GM19328 (cell line): Measurements from ENCODE around the gene ATP2A3.

Source experiments
- ATAC-seq: cut with Tn5 transposase; IDR thresholded peaks from one replicate; pipeline ENCODE4 v1.9.1; 2021; ENCODE audit warnings: mild to moderate bottlenecking, moderate library complexity; ENCODE audit not compliant: unreplicated experiment

Gene ATP2A3

GRCh38 chr17:3929764-3930163 lies 34.5 kb downstream of the ATP2A3 start:
- ATAC-seq: no peak

GRCh38 chr17:3929181-3929580 lies 35.1 kb downstream of the ATP2A3 start:
- ATAC-seq: no peak

DNA sequence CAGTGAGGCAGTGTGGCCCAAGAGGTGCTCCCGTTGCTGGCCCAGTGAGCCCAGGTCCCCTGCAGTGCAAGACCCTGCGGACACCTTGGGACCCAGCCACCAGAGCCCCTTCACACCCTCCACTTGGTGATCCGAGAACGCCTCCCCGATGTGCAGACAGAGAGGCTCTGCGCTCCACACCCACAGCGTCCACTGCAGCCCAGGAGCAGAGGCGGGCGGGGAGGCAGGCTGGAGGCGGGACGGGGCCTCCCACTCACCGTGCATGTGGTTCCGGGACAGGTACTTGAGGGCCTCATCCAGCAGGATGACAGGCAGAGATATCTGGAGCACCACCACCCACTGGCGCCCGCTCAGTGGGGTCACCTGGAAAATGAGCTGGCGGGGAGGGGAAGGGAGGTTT lies 35.8 kb downstream of the ATP2A3 start:
- no peak for ATAC-seq

DNA sequence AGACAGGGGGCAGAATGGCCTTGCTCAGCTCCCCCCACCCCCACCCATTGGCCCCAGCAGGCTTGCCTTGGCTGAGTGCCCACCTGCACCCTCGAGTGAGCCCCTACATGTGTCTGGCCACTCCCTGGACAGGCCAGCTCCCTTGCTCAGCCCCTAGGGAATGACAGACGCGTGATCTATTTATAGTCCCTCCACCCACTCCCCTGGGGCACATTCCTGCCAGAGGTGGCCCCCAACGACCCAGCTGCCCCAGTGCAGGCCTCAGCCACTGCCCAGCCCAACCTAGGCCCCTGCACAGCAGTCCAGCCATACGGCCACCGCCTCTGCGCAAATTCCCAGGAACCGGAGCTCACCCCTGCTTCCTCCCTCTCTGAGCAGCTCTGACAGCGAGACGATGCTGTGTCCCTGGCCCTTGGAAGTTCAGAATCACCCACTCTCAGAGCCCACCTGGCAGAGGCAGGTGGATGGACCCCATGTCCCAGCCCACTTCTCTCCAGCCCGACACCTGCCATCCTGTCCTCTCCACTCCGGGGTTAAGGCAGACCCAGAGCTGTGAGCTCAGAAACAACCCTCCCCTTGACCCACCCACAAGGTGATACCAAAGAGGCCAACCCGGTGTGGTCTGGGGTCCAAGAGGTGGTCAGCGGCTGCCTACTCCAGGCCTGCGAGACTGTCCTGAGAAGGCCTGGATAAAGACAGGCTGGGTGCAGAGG lies 36.5 kb downstream of the ATP2A3 start:
- no peak for ATAC-seq

DNA sequence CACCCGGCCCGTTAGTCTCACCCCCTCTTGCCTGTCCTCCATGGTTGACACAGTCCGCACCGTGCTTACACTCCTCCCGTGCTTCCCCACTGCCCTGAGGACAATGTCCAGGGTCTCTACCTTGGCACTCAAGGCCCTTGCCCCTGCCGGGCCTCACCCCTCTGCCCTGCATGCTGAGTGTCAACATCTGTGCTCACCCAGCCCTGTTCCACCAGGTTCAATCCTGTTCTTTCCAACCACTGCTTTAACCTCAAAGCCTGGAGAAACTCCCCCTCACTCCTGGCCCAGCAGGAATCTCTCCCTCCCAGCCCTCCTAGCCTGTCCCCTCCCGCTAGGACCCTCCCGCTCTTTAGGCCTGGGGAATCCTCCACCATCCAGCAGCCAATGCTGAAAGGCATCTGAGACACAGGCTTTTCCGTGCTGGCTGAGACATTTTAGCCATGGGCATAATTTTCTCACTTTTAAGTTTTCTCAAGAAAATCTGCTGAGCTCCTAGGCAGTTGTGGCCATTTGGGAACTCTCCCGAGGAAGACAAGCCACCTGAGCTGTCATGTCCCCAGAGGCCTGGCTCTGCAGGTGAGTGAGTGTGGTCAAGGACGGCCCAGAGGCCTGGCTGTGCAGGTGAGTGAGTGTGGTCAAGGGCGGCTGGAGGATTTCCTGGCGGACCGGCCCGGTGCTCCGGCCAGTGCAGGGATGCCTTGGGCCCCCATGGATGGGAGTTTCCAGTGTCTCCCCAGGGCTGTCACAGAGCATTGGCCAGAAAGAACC lies 37.2 kb downstream of the ATP2A3 start:
- ATAC-seq: no peak

DNA sequence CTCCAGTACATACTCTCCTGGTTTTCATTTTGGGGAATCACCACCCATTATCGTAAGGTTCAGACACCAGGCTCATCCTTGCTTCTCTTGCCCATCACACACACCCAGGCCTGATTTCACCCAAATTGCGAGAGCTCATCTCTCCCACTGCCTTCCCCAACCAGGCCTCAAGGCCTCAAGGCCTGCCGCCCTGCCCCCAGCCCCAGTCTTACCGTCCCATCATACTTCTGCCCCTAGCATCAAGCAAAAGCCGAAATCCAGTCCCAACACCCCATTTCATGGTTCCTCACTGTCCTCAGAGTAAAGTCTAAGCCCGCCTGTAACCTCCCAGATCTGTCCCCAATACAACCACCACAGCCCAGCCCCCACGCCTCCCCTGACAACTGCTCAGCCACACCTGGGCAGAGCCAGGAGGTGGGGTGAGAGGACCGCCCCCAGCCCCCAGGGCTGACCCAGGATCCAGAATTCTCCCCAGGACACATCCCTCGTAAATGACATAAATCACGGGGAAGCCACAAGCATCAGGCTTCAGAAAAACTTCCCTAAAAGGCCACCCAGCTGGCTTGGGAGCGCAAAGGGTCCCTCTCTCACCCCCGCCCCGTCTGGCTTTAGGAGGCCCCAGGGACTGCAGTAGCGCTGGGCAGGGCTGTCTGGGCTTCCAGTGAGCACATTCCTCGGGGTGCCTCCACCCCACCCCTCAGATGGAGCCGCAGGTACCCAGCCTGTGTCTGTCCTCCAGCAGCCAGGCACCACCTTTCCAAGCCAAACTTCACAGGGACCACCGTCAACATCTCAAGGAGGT lies 38.4 kb downstream of the ATP2A3 start:
- no peak for ATAC-seq

DNA sequence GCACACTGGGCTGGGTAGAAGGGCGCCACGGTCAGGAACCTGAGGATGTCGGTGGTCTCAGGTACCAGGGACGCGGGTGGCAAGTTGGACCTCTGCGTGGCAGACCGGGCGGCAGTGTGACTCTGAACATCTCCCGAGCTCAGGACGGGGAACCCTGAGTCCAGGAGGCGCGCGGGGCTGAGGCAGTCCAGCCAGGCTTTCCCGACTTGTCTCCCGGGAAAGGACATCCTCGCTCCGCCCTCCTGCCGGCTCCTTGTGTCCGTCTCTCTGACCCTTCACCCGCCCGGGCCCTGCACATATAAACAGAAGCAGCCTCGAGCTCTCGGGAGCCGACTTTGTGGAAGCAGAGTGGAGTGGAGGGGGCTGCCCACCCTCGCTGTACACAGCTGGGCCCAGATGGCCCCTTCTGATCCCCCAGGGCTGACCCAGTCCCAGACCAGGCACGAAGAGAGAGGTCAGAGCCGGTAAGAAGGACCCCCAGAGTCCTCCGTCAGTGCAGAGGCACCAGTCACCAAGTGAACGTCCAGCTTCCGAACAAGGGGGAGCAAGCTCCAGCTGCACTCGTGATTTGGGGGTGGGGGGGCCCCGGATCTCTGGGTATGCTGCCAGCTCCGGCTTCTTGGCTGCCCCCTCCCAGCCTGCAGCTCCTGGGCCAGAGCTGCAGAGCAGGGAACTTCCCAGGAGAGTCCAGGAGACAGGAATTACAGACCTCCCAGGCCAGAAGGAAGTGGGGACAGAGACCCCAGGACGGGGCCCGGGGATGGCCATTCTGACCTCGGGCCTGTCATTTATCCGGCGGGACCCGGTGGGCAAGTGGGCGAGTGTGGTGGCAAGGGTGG lies 39.5 kb downstream of the ATP2A3 start:
- ATAC-seq: no peak

GRCh38 chr17:3923466-3924190 lies 40.6 kb downstream of the ATP2A3 start:
- ATAC-seq: no peak

GRCh38 chr17:3922765-3923164 lies 41.5 kb downstream of the ATP2A3 start:
- ATAC-seq: no peak

- ATAC-seq: no peak
These were observed 42.5 kb downstream of the ATP2A3 start for GRCh38 chr17:3921502-3922319.

DNA sequence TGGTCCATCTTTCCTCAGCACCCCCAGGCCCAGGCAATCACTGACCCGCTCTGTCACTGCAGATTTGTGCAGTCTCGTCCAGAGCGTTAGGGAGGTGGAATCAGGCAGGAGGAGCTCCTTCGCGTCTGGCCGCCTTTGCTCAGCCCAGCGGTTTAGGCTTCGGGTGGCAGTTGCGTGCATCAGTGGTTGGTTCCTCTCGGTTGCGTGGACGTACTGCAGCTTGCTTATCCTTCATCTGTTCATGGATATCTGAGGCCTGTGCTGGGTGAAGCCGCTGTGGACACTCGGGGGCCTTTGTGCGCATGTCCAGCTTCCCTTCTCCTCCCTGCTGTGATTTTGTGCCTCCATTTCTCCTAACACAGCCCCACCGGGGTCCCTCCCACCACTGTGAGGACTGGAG lies 43.2 kb downstream of the ATP2A3 start:
- no peak for ATAC-seq

- no peak for ATAC-seq
These were observed 45.1 kb downstream of the ATP2A3 start for GRCh38 chr17:3919123-3919624.

GRCh38 chr17:3918372-3919122 lies 45.7 kb downstream of the ATP2A3 start:
- no peak for ATAC-seq

- ATAC-seq: no peak
These were observed 46.8 kb downstream of the ATP2A3 start for GRCh38 chr17:3917391-3917931.

GRCh38 chr17:3916825-3917224 lies 47.4 kb downstream of the ATP2A3 start:
- ATAC-seq: no peak

- ATAC-seq: no peak
These were observed 48.1 kb downstream of the ATP2A3 start, which contains the start of gene P2RX1 for GRCh38 chr17:3915995-3916696. Gene P2RX1, minus strand, starts transcription at chr17:3916465. Its CDS starts 240 bp downstream, at chr17:3916225.

GRCh38 chr17:3915581-3915994 lies 48.6 kb downstream of the ATP2A3 start:
- ATAC-seq: no peak
